Heart left ventricle (tissue), 16 donors: ENCODE measurements around the gene ZNF74. TPM values are rescaled to one million over a fixed set of nuclear protein-coding genes. Genes with fewer than 3 reads are reported as not detected.

Source experiments
- ATAC-seq, 4 donors: fragments of 200-7000 bp; cut with Tn5 transposase; one replicate each; pipeline ENCODE4 v1.9.1; 2020 to 2022; ENCODE audit warnings: moderate library complexity in 4 of 4, mild to moderate bottlenecking in 3 of 4, moderate number of reproducible peaks in 1 of 4
- DNase-seq, 5 donors: peaks; one replicate each; pipeline ENCODE4 v3.0.0-alpha.2; 2020
- H3K27ac ChIP-seq, 12 donors: fragments of 200-600 bp; sonication (generic) in 4 of 12; one replicate each; pipeline versions ENCODE4 v1.5.0 to v1.8.0; 2016 to 2022; ENCODE audit warnings: mild to moderate bottlenecking in 2 of 12
- H3K27me3 ChIP-seq, 9 donors: fragments of 200-600 bp; sonication (generic) in 2 of 9; one replicate each; pipeline versions ENCODE4 v1.5.1 to v1.8.0; 2016 to 2022; ENCODE audit warnings: mild to moderate bottlenecking in 3 of 9
- H3K36me3 ChIP-seq, 9 donors: fragments of 200-600 bp; sonication (generic) in 2 of 9; one replicate each; pipeline versions ENCODE4 v1.5.0 to v1.8.0; 2018 to 2022; ENCODE audit warnings: mild to moderate bottlenecking in 2 of 9
- H3K4me1 ChIP-seq, 12 donors: fragments of 200-600 bp; sonication (generic) in 4 of 12; one replicate each; pipeline versions ENCODE4 v1.5.0 to v1.8.0; 2016 to 2022; ENCODE audit warnings: mild to moderate bottlenecking in 3 of 12
- H3K4me3 ChIP-seq, 12 donors: fragments of 200-600 bp; sonication (generic) in 4 of 12; one replicate each; pipeline versions ENCODE4 v1.5.0 to v1.8.0; 2017 to 2022; ENCODE audit warnings: mild to moderate bottlenecking in 9 of 12, moderate library complexity in 4 of 12
- H3K9me3 ChIP-seq, 12 donors: fragments of 200-600 bp; sonication (generic) in 4 of 12; one replicate each; pipeline versions ENCODE4 v1.5.0 to v1.8.0; 2016 to 2022; ENCODE audit warnings: mild to moderate bottlenecking in 1 of 12
- POLR2A ChIP-seq, 2 donors: fragments of 450-650 bp; IDR thresholded peaks; one replicate each; pipeline ENCODE4 v1.6.1; 2017; ENCODE audit warnings: antibody characterized with exemption in 2 of 2, mild to moderate bottlenecking in 2 of 2, moderate library complexity in 2 of 2
- WGBS, 4 donors: extraction: QIAGEN DNeasy Blood & Tissue Kit in 2 of 4; methylation state at CpG; one replicate each; pipeline versions ENCODE4 v1.1.5 to v1.1.7; 2013 to 2018; 5-methylcytosine and 5-hydroxymethylcytosine counted together
- intact Hi-C, 10 donors: fragments of 100-400 bp; cut with DNase I; formaldehyde crosslinking; loops; one replicate each; pipeline versions ENCODE4 v1.11.1 to v1.14.2; 2022
- polyA plus RNA-seq, 2 donors: library from polyadenylated mRNA; stranded (reverse); fragments of 200-250 nt; gene quantifications; one replicate each; pipeline ENCODE4 v1.2.3, GENCODE V29; 2013
- total RNA-seq, 9 donors: library from RNA; depleted of rRNA in 2 of 9; stranded (reverse); fragments of >200 nt in 2 of 9; fragmentation: NEBNext Ultra II Directional in 3 of 9; extraction: Animal tissue kit (Norgen Biotek cat#: 25700) in 3 of 9; gene quantifications; one replicate each; pipeline versions ENCODE4 v1.1.0 to v1.2.4, GENCODE V29; 2016 to 2023
- TF ChIP-seq, protein P1 (sequence below), 12 donors: fragments of 200-600 bp; sonication (generic) in 4 of 12; IDR thresholded peaks; one replicate each; pipeline versions ENCODE4 v1.5.0 to v1.8.0; 2018 to 2022; ENCODE audit warnings: antibody characterized with exemption in 12 of 12, mild to moderate bottlenecking in 5 of 12
- donor health status: ischemic (EF 13 %, LVEDD 7.1; RV severe dilation, severe dysfunction).
- donor health status: healthy with polysubstance abuse.
- donor health status: DM: no; HTN: yes; CAD: no.
- donor health status: DM: no; HTN: no; CAD: no.
- donor health status: ischemic (EF 25% LVEDD 6.9; RV normal size, moderate dysfunction).
- donor health status: ischemic (EF 25% LVEDD 5.7; RV mildly dilated, moderate dysfunction).
- donor health status: healthy.
- donor health status: DM: yes; HTN: yes; CAD: no.
- donor health status: ischemic (EF 35%, LVEDD 5.7; RV mildly dilated, moderate dysfunction).
- donor health status: nonischemic (EF 11% LVEDD 7.7; RV severe dilation, severe dysfunction).
- donor health status: DM: yes; HTN: yes; CAD: no.
- donor health status: PGD.
- donor health status: ischemic (EF 29% LVEDD 5.4; RV normal size, mild dysfunction).
- donor health status: nonischemic (EF 23%, LVEDD 6.1; RV moderate dilation, normal function).

ZNF74 gene
- total and polyA plus RNA-seq, 11 donors: 2.1 to 6.5 (median 4.4) TPM

DNA sequence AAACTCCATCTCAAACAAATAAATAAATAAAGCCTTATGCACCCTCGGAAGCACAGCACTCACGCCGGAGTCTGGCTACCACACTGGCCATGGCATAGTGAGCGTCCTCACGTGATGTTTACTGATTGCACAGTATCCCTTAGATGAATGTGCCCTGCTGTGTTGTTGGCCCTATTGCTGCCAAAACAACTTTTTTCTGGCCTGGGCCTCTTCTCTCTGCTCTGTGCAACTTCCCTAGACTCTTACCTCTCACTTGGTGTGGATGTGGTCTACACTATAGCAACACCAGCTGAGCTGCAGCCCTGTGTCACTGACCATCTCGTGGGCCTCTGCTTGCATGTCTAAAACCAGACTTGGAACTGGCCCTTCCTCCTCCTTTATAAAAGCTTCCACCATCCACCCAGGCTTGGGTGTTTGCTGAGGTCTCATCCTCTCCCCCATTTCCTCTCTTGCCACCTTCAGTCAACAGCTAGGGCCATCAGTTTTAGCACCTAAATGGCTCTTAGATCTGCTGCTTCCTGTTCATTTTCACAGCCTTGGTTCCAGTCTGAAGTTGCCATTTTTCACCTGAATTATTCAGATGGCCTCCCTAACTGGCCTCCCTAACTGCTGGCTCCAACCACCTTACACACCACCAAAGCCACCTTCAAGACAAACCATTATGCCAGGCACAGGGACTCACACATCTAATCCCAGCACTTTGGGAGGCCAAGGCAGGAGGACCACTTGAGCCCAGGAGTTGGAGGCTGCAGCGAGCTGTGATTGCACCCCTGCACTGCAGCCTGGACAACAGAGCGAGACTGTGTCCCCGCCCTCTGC, 9.2 kb downstream of the ZNF74 start:
- ATAC-seq (no peak), DNase-seq (no peak)
- TF ChIP-seq, protein P1, sequence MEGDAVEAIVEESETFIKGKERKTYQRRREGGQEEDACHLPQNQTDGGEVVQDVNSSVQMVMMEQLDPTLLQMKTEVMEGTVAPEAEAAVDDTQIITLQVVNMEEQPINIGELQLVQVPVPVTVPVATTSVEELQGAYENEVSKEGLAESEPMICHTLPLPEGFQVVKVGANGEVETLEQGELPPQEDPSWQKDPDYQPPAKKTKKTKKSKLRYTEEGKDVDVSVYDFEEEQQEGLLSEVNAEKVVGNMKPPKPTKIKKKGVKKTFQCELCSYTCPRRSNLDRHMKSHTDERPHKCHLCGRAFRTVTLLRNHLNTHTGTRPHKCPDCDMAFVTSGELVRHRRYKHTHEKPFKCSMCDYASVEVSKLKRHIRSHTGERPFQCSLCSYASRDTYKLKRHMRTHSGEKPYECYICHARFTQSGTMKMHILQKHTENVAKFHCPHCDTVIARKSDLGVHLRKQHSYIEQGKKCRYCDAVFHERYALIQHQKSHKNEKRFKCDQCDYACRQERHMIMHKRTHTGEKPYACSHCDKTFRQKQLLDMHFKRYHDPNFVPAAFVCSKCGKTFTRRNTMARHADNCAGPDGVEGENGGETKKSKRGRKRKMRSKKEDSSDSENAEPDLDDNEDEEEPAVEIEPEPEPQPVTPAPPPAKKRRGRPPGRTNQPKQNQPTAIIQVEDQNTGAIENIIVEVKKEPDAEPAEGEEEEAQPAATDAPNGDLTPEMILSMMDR (IDR thresholded peaks at IDR 0.05): no peak
- no peak for TF ChIP-seq POLR2A (IDR thresholded peaks at IDR 0.05)
- no peak overlapping the region for H3K4me3 ChIP-seq
- WGBS, 4 donors: 93 to 99% (median 96%) methylated on average over 9 of the region's 9 CpGs
- intact Hi-C loops: no loop called here
- peaks cover 0 to 48% (median 26%) of the 10 kb centered on the region in 9 donors for H3K36me3 ChIP-seq
- no peaks in the 10 kb centered on the region for H3K4me1 ChIP-seq
- H3K27me3 ChIP-seq: no peaks in the 10 kb centered on the region
- H3K27ac ChIP-seq: no peak overlapping the region
- H3K9me3 ChIP-seq: no peaks in the 10 kb centered on the region

DNA sequence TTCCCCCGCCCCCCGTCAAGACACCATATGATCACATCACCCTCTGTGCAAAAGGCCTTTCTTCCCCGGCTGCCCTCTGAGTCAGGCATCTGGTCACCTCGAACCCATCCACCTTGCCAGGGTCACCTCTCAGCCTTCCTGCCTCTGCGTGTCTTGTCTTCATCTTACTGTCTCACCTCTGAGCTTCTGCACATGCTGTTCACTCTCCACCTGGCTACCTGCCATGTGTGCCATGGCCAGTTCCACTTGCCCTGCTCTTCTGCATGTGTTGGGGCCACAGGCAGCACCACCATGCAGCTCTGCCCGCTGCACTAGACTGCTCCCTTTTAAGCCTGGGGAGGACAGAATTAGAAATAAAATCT, 9.8 kb downstream of the ZNF74 start:
- peaks cover 0 to 48% (median 26%) of the 10 kb centered on the region in 9 donors for H3K36me3 ChIP-seq
- no peaks in the 10 kb centered on the region for H3K27me3 ChIP-seq
- intact Hi-C loops: no loop called here
- TF ChIP-seq, protein P1 (IDR thresholded peaks at IDR 0.05): no peak
- no peak for TF ChIP-seq POLR2A (IDR thresholded peaks at IDR 0.05)
- WGBS, 4 donors: 87 to 94% (median 94%) methylated on average over 6 of the region's 6 CpGs
- no peak overlapping the region for H3K4me3 ChIP-seq
- no peaks in the 10 kb centered on the region for H3K9me3 ChIP-seq
- no peaks in the 10 kb centered on the region for H3K4me1 ChIP-seq
- no peak for DNase-seq
- no peak overlapping the region for H3K27ac ChIP-seq
- ATAC-seq: no peak

DNA sequence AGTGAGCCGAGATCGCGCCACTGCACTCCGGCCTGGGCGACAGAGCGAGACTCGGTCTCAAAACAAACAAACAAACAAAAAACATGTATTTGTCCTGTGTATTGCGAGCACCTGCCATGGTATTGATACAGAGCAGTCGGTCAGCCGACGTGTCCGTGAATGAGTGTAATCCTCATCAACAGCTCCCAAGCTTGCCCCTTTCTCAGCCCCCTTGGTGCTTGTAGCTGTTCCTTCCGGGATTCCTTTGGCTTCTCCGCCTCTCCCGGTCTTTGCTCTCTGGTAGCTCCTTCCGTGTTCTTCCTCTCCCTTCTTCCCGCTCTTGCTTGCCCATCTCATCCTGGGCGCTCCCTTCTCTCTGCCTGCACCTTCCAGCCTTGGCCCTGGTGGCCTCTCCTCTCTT, 10.9 kb downstream of the ZNF74 start:
- TF ChIP-seq, protein P1 (IDR thresholded peaks at IDR 0.05): no peak
- no peak for TF ChIP-seq POLR2A (IDR thresholded peaks at IDR 0.05)
- ATAC-seq (no peak), DNase-seq (no peak)
- Histone ChIP-seq H3K27ac (no peak overlapping the region), H3K36me3 (peaks cover 0 to 48% (median 26%) of the 10 kb centered on the region in 9 donors), H3K9me3 (no peaks in the 10 kb centered on the region), H3K4me3 (no peak overlapping the region), H3K4me1 (no peaks in the 10 kb centered on the region), H3K27me3 (no peaks in the 10 kb centered on the region)
- intact Hi-C loops: no loop called here
- 89 to 96% (median 96%) methylated on average over 18 of the region's 18 CpGs for WGBS, 4 donors

DNA sequence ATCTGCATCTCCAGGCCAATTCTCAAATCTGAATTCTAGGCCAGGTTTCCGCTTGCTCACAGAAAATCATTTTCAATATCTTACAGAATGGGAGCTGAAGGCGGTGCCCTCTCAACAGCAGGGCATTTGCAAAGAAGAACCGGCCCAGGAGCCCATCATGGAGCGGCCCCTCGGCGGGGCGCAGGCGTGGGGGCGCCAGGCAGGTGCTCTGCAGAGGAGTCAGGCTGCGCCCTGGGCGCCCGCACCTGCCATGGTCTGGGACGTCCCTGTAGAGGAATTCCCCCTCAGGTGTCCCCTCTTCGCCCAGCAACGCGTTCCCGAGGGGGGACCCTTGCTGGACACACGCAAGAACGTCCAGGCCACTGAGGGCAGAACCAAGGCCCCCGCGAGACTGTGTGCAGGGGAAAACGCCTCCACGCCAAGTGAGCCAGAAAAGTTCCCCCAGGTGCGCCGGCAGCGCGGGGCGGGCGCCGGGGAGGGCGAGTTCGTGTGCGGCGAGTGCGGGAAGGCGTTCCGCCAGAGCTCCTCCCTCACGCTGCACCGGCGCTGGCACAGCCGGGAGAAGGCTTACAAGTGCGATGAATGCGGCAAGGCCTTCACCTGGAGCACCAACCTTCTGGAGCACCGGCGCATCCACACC, 11.5 kb downstream of the ZNF74 start:
- no peak for ATAC-seq

More for the DNA sequence above, 11.5 kb downstream of the ZNF74 start:
- H3K27ac ChIP-seq: no peak overlapping the region
- 96 to 97% (median 96%) methylated on average over 32 to 45 of the region's 45 CpGs for WGBS, 4 donors
- TF ChIP-seq, protein P1 (IDR thresholded peaks at IDR 0.05): no peak
- TF ChIP-seq POLR2A (IDR thresholded peaks at IDR 0.05): no peak
- no peaks in the 10 kb centered on the region for H3K9me3 ChIP-seq
- intact Hi-C loops: no loop called here
- no peak overlapping the region for H3K4me3 ChIP-seq
- no peaks in the 10 kb centered on the region for H3K27me3 ChIP-seq
- no peak for DNase-seq
- peaks cover 0 to 48% (median 26%) of the 10 kb centered on the region in 9 donors for H3K36me3 ChIP-seq
- H3K4me1 ChIP-seq: no peaks in the 10 kb centered on the region
